Fibroblast of upper back skin (primary cell): ENCODE results near the gene TBX1.

Experiments used
- DNase-seq: peaks from one replicate; pipeline ENCODE4 v3.0.0-alpha.2; 2013

The TBX1 gene

GRCh38 chr22:19760058-19760950, at the start of gene TBX1:
TBX1 (plus strand) TSS chr22:19760778; CDS start chr22:19760844, 66 bp downstream.
- DNase-seq: no peak

GRCh38 chr22:19713245-19713644, 47.3 kb upstream of the TBX1 start:
- no peak for DNase-seq

- DNase-seq: no peak
Observed at GRCh38 chr22:19713650-19714311, 46.8 kb upstream of the TBX1 start.

- DNase-seq: no peak
Observed at GRCh38 chr22:19714312-19715187, 46.0 kb upstream of the TBX1 start, which contains the start of gene SEPTIN5. SEPTIN5 (plus strand) TSS chr22:19714503; CDS start chr22:19714589, 86 bp downstream.

- DNase-seq: no peak
Observed at GRCh38 chr22:19715188-19715930, 45.2 kb upstream of the TBX1 start.

- DNase-seq: no peak
Observed at GRCh38 chr22:19716041-19716828, 44.3 kb upstream of the TBX1 start.

- no peak for DNase-seq
Observed at GRCh38 chr22:19716829-19717105, 43.8 kb upstream of the TBX1 start.

GRCh38 chr22:19717181-19717580, 43.4 kb upstream of the TBX1 start:
- DNase-seq: no peak

- DNase-seq: peak; percentile 46
Observed at GRCh38 chr22:19717691-19718455, 42.7 kb upstream of the TBX1 start.

GRCh38 chr22:19718456-19719049, 42.0 kb upstream of the TBX1 start:
- DNase-seq: no peak

- no peak for DNase-seq
Observed at GRCh38 chr22:19719050-19719482, 41.5 kb upstream of the TBX1 start.

GRCh38 chr22:19719488-19720021, 41.0 kb upstream of the TBX1 start:
- DNase-seq: no peak

- DNase-seq: no peak
Observed at GRCh38 chr22:19720150-19720827, 40.3 kb upstream of the TBX1 start.

- DNase-seq: no peak
Observed at GRCh38 chr22:19720999-19721329, 39.6 kb upstream of the TBX1 start.

- no peak for DNase-seq
Observed at GRCh38 chr22:19721330-19722177, 39.0 kb upstream of the TBX1 start.

GRCh38 chr22:19722178-19722981, 38.2 kb upstream of the TBX1 start:
- no peak for DNase-seq

- no peak for DNase-seq
Observed at GRCh38 chr22:19722982-19723231, 37.7 kb upstream of the TBX1 start.
